Nephron progenitor cell (in vitro differentiated cells): ENCODE measurements around the gene SRSF12.
A peak's percentile ranks its signal among the peaks of the same experiment; 100 is the strongest.

Experiments
- DNase-seq: peaks from one replicate; pipeline ENCODE4 v3.0.0; 2021
- H3K27ac Mint-ChIP-seq: 2 replicates; pipeline ENCODE4 v1.8.0; 2021; ENCODE audit warnings: mild to moderate bottlenecking, moderate library complexity, mixed read lengths
- H3K27me3 Mint-ChIP-seq: 2 replicates; pipeline ENCODE4 v1.8.0; 2021; ENCODE audit warnings: mild to moderate bottlenecking, low read depth, mixed read lengths; ENCODE audit not compliant: poor library complexity
- H3K36me3 Mint-ChIP-seq: 2 replicates; pipeline ENCODE4 v1.8.0; 2021; ENCODE audit warnings: low read depth, mixed read lengths
- H3K4me1 Mint-ChIP-seq: 2 replicates; pipeline ENCODE4 v1.8.0; 2021; ENCODE audit warnings: mixed read lengths
- H3K4me3 Mint-ChIP-seq: 2 replicates; pipeline ENCODE4 v1.8.0; 2021; ENCODE audit warnings: mild to moderate bottlenecking, moderate library complexity, mixed read lengths
- H3K9me3 Mint-ChIP-seq: 2 replicates; pipeline ENCODE4 v1.8.0; 2021; ENCODE audit warnings: mild to moderate bottlenecking, moderate library complexity, mixed read lengths
- CTCF ChIP-seq: fragments of 200-600 bp; sonication (generic); IDR thresholded peaks from 2 replicates; pipeline ENCODE4 v1.5.0; 2021; ENCODE audit warnings: antibody characterized with exemption

SRSF12 gene

DNA sequence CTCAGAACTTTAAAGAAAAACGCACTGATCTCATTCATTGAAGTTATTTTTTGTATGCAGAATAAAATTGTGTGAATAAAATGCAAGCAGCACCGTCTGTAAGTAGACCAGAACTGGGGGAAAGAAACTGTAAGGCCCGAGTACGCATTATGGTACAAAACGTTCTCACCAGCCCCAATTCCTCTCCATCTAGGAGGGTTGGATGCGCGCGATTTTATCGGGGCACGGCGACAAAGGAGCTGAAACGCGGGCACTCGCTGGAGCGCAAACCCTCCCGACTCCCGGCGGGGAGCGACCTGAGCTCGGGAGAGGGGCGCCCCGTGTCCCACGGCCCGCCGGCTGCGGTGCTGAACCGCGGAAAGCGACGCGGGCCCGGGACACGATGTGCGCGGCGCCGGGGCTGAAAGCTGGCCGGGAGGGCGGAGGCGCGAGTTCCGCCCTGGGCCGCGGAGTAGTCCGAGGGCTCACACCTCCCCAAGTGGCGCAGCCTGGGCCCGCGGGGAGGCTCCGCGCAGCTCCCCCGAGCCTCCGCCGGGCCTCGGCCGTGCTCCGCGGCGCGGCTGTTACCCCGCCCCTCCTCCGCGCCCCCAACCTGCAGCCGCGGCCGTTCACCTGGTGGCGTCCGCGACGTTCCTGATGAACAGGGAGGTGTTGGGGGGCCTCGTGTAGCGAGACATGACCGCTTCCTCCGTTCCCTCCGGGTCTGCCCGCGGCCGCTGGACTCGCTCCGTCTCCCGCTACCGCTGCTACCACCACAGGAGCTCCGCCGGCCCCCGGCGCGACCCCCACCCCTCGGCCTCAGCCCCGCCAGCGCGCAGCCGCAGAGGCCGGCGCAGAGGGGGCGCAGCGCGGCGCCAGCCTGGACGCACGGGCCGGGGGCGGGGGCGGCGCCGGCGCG, at the start of gene SRSF12:
SRSF12 (minus strand) TSS at position 861 of the 898 bp plus-strand sequence; CDS start at position 677, 184 bp downstream.
- H3K4me1 Mint-ChIP-seq, result peaks cover 22% of the 10 kb centered on the region
- H3K9me3 Mint-ChIP-seq, result no peaks in the 10 kb centered on the region
- DNase-seq, result peak; percentile 80
- H3K27ac Mint-ChIP-seq, result peak within 1 kb of the TSS; percentile 39
- no peak for TF ChIP-seq CTCF
- H3K36me3 Mint-ChIP-seq, result peaks cover 12% of the 10 kb centered on the region
- peaks cover 7% of the 10 kb centered on the region for H3K27me3 Mint-ChIP-seq
- H3K4me3 Mint-ChIP-seq, result peak within 1 kb of the TSS; percentile 92

GRCh38 chr6:89162047-89162371, 44.1 kb upstream of the SRSF12 start:
- Mint-ChIP-seq H3K4me1 (no peaks in the 10 kb centered on the region), H3K4me3 (no peak overlapping the region), H3K27me3 (no peaks in the 10 kb centered on the region), H3K27ac (no peak overlapping the region), H3K36me3 (peaks cover 27% of the 10 kb centered on the region), H3K9me3 (no peaks in the 10 kb centered on the region)
- DNase-seq, result no peak
- no peak for TF ChIP-seq CTCF

- no peak overlapping the region for H3K4me3 Mint-ChIP-seq
- no peaks in the 10 kb centered on the region for H3K4me1 Mint-ChIP-seq
- no peak for TF ChIP-seq CTCF
- peaks cover 29% of the 10 kb centered on the region for H3K36me3 Mint-ChIP-seq
- H3K9me3 Mint-ChIP-seq, result no peaks in the 10 kb centered on the region
- H3K27me3 Mint-ChIP-seq, result no peaks in the 10 kb centered on the region
- H3K27ac Mint-ChIP-seq, result no peak overlapping the region
- DNase-seq, result no peak
Measured at GRCh38 chr6:89161326-89162046, 43.6 kb upstream of the SRSF12 start.

- Mint-ChIP-seq H3K27me3 (no peaks in the 10 kb centered on the region), H3K27ac (no peak overlapping the region), H3K36me3 (peaks cover 33% of the 10 kb centered on the region), H3K4me3 (no peak overlapping the region), H3K9me3 (no peaks in the 10 kb centered on the region), H3K4me1 (no peaks in the 10 kb centered on the region)
- no peak for TF ChIP-seq CTCF
- no peak for DNase-seq
Measured at GRCh38 chr6:89160331-89161092, 42.6 kb upstream of the SRSF12 start.

DNA sequence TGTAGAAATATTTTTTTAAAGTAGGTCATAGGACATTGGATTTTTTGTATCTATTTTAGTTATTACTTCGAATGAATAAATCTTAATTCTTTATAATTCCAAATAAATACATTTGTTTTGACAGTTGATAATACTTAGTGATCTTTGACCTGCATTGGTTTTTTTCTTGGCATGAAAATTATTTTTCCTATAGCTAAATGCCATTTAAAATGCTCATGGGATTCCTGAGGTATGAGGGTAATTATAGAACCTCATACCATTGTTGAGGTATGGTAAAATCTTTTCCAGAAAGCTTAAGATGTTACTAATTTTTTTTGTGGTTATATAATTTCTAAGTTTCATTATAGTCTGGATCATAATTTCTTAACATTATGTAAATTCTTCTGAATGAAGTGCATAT, 36.3 kb upstream of the SRSF12 start:
- H3K36me3 Mint-ChIP-seq, result peaks cover 21% of the 10 kb centered on the region
- no peak overlapping the region for H3K4me3 Mint-ChIP-seq
- H3K27ac Mint-ChIP-seq, result no peak overlapping the region
- TF ChIP-seq CTCF, result no peak
- H3K9me3 Mint-ChIP-seq, result no peaks in the 10 kb centered on the region
- DNase-seq, result no peak
- peaks cover 3% of the 10 kb centered on the region for H3K27me3 Mint-ChIP-seq
- no peaks in the 10 kb centered on the region for H3K4me1 Mint-ChIP-seq
